ENCODE data around the gene SCN7A.

DNA sequence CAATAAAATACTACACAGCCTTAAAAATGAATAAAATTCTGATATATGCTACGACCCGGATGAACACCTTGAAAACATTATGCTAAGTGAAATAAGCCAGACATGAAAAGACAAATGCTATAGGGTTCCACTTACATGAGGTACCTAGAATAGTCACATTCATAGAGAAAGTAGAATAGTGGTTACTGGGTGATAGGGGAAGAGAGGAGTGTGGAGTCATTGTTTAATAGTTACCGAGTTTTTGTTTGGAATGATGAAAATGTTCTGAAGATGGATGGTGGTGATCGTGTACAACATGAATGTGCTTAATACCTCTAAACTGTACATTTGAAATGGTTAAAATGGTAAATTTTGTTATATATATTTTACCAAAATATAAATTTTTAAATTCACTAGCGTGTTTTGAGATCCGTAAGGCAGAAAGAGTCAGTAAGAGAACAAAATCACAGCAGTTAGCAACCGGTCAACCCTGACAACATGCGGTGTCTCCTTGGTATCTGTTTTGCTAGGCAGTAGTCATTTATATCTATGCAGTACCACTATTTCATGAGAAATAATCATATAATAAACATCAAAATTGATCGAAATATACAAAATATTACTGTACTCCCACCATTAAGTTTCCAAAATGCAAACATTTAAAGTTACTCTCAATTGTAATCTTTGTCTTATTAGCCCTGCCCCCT, 129.4 kb downstream of the SCN7A start:
- TF ChIP-seq, protein P1, sequence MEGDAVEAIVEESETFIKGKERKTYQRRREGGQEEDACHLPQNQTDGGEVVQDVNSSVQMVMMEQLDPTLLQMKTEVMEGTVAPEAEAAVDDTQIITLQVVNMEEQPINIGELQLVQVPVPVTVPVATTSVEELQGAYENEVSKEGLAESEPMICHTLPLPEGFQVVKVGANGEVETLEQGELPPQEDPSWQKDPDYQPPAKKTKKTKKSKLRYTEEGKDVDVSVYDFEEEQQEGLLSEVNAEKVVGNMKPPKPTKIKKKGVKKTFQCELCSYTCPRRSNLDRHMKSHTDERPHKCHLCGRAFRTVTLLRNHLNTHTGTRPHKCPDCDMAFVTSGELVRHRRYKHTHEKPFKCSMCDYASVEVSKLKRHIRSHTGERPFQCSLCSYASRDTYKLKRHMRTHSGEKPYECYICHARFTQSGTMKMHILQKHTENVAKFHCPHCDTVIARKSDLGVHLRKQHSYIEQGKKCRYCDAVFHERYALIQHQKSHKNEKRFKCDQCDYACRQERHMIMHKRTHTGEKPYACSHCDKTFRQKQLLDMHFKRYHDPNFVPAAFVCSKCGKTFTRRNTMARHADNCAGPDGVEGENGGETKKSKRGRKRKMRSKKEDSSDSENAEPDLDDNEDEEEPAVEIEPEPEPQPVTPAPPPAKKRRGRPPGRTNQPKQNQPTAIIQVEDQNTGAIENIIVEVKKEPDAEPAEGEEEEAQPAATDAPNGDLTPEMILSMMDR (conservative IDR thresholded peaks at IDR 0.05; ENCODE audit: low read length), result no peak
- no peak for TF ChIP-seq EZH2phosphoT487 (IDR thresholded peaks at IDR 0.05; ENCODE audit: borderline replicate concordance, low read depth, low read length)

Data from OCI-LY7 (cell line).